Raji (cell line): ENCODE data around the gene ZBTB46.

Source experiments
- POLR2A ChIP-seq: IDR thresholded peaks from 2 replicates; pipeline ENCODE4 v1.6.1; 2011; ENCODE audit warnings: low read depth, low read length, control low read depth; ENCODE audit not compliant: insufficient read depth

The ZBTB46 gene

GRCh38 chr20:63772781-63773518 is 58.1 kb downstream of the ZBTB46 start:
- TF ChIP-seq POLR2A, result no peak

- TF ChIP-seq POLR2A, result no peak
Measured at GRCh38 chr20:63771046-63771707, 59.9 kb downstream of the ZBTB46 start.

GRCh38 chr20:63769891-63770474 is 61.1 kb downstream of the ZBTB46 start:
- TF ChIP-seq POLR2A, result no peak

- TF ChIP-seq POLR2A, result no peak
Measured at GRCh38 chr20:63768591-63769515, 62.2 kb downstream of the ZBTB46 start.

- TF ChIP-seq POLR2A, result no peak
Measured at GRCh38 chr20:63767886-63768285, 63.2 kb downstream of the ZBTB46 start.

- no peak for TF ChIP-seq POLR2A
Measured at GRCh38 chr20:63767456-63767855, 63.6 kb downstream of the ZBTB46 start.

- no peak for TF ChIP-seq POLR2A
Measured at GRCh38 chr20:63766695-63767426, 64.2 kb downstream of the ZBTB46 start.

- no peak for TF ChIP-seq POLR2A
Measured at GRCh38 chr20:63765902-63766301, 65.2 kb downstream of the ZBTB46 start.

GRCh38 chr20:63765082-63765873 is 65.8 kb downstream of the ZBTB46 start:
- no peak for TF ChIP-seq POLR2A

- no peak for TF ChIP-seq POLR2A
Measured at GRCh38 chr20:63759377-63759901, 71.6 kb downstream of the ZBTB46 start.

GRCh38 chr20:63758152-63758551 is 72.9 kb downstream of the ZBTB46 start:
- TF ChIP-seq POLR2A, result no peak

GRCh38 chr20:63756648-63756991 is 74.4 kb downstream of the ZBTB46 start:
- no peak for TF ChIP-seq POLR2A

GRCh38 chr20:63755933-63756647 is 75.0 kb downstream of the ZBTB46 start:
- no peak for TF ChIP-seq POLR2A

- TF ChIP-seq POLR2A, result no peak
Measured at GRCh38 chr20:63754008-63754407, 77.1 kb downstream of the ZBTB46 start.
